Suprapubic skin (tissue), 4 donors: Measurements from ENCODE around the gene CCSER1. TPM values are rescaled to one million over a fixed set of nuclear protein-coding genes. Genes with fewer than 3 reads are reported as not detected.

ENCODE experiments used
- DNase-seq, 2 donors: peaks; one replicate each; pipeline ENCODE4 v3.0.0-alpha.2; 2019; ENCODE audit warnings: low spot score in 2 of 2
- H3K27ac ChIP-seq: fragments of 200-600 bp; sonication (generic); one replicate; pipeline ENCODE4 v1.5.1; 2019
- H3K27me3 ChIP-seq: fragments of 200-600 bp; sonication (generic); one replicate; pipeline ENCODE4 v1.5.1; 2019
- H3K36me3 ChIP-seq: fragments of 200-600 bp; sonication (generic); one replicate; pipeline ENCODE4 v1.5.1; 2019
- H3K4me1 ChIP-seq: fragments of 200-600 bp; sonication (generic); one replicate; pipeline ENCODE4 v1.5.1; 2019
- H3K4me3 ChIP-seq: fragments of 200-600 bp; sonication (generic); one replicate; pipeline ENCODE4 v1.5.1; 2019; ENCODE audit warnings: mild to moderate bottlenecking
- H3K9me3 ChIP-seq: fragments of 200-600 bp; sonication (generic); one replicate; pipeline ENCODE4 v1.5.1; 2019
- CTCF ChIP-seq, 2 donors: fragments of 200-600 bp in 1 of 2; fragments of 450-650 bp in 1 of 2; sonication (generic) in 1 of 2; IDR thresholded peaks; one replicate each; pipeline ENCODE4 v1.5.1; 2016 to 2019; ENCODE audit warnings: antibody characterized with exemption in 2 of 2, mild to moderate bottlenecking in 1 of 2, moderate library complexity in 1 of 2
- EP300 ChIP-seq: sonication (generic); formaldehyde crosslinking; IDR thresholded peaks from one replicate; pipeline ENCODE4 v1.6.1; 2017; ENCODE audit warnings: antibody characterized with exemption
- POLR2A ChIP-seq, 2 donors: fragments of 450-650 bp; IDR thresholded peaks; one replicate each; pipeline ENCODE4 v1.6.1; 2017; ENCODE audit warnings: antibody characterized with exemption in 2 of 2, mild to moderate bottlenecking in 2 of 2, moderate library complexity in 2 of 2
- POLR2AphosphoS5 ChIP-seq, 3 donors: sonication (generic); formaldehyde crosslinking; IDR thresholded peaks; one replicate each; pipeline ENCODE4 v1.6.1; 2017; ENCODE audit warnings: antibody characterized with exemption in 3 of 3
- WGBS: methylation state at CpG from one replicate; pipeline ENCODE4 v1.1.5; 2018; 5-methylcytosine and 5-hydroxymethylcytosine counted together
- total RNA-seq, 4 donors: library from RNA; depleted of rRNA; stranded (reverse); fragments of >200 nt; gene quantifications; one replicate each; pipeline ENCODE4 v1.1.0, GENCODE V29; 2016

The CCSER1 gene
- total RNA-seq, 4 donors from 2014 or later: 6.7 to 39.5 (median 11.8) TPM

GRCh38 chr4:91288702-91289311 is 1161.6 kb downstream of the CCSER1 start:
- no peak for TF ChIP-seq POLR2A (IDR thresholded peaks at IDR 0.05)
- no peak for TF ChIP-seq POLR2AphosphoS5 (IDR thresholded peaks at IDR 0.05)
- TF ChIP-seq EP300: no peak
- H3K27ac ChIP-seq: no peak overlapping the region
- no peaks in the 10 kb centered on the region for H3K9me3 ChIP-seq
- no peak overlapping the region for H3K4me3 ChIP-seq
- H3K36me3 ChIP-seq: no peaks in the 10 kb centered on the region
- DNase-seq: no peak
- no peaks in the 10 kb centered on the region for H3K4me1 ChIP-seq
- WGBS: 75% methylated on average over 2 of the region's 2 CpGs
- no peaks in the 10 kb centered on the region for H3K27me3 ChIP-seq

DNA sequence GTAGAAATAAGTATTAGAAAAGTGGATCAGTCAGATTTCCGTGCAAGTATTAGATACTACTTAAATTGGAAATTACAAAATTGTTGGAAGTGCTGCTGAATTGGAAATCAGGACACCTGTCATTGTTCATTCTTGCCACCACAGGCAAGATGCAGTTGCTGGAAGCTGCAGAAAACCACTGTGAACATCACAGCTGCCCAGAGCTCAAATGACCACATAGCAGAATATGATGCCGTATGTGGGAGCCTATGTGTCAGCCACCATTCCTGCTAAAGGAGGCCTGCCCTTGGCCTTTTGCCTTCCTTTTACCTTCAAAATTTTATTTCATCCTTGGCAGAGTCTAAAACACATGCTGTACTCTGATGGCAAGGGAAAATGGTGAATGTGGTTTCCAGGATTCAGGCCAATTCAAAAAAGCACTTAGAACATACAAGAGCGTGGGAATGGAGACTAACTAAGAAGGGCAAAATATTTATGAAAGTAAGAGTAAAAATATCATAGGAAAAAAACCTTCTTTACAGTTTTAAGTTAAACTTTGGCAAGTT is 1171.0 kb downstream of the CCSER1 start:
- WGBS: 85% methylated on average over 3 of the region's 3 CpGs

DNA sequence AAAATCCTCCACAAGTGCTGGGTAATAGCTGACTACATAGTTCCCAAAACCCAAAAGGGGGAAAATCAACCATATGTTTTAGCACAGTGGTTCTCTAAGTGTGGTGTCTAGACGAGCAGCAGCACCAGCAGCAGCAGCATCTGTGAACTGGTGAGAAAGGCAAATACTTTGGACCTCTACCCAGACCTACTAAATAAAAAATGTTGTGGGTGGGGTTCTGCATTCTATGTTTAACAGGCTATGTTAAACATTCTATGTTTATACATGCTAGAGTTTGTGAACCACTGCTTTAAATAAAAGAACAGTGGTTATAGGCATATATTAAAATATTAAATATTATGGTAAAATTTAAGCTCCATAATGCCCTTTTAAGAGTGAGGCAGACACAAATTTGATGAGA is 1171.6 kb downstream of the CCSER1 start:
- no peaks in the 10 kb centered on the region for H3K27me3 ChIP-seq
- H3K9me3 ChIP-seq: no peaks in the 10 kb centered on the region
- H3K4me1 ChIP-seq: no peaks in the 10 kb centered on the region
- no peak overlapping the region for H3K27ac ChIP-seq
- no peaks in the 10 kb centered on the region for H3K36me3 ChIP-seq
- no peak for DNase-seq
- no peak for TF ChIP-seq POLR2AphosphoS5 (IDR thresholded peaks at IDR 0.05)
- no peak for TF ChIP-seq EP300
- no peak for TF ChIP-seq CTCF (IDR thresholded peaks at IDR 0.05)
- no peak for TF ChIP-seq POLR2A (IDR thresholded peaks at IDR 0.05)
- H3K4me3 ChIP-seq: no peak overlapping the region
- WGBS: 39% methylated on average over 1 of the region's 1 CpG

More for the DNA sequence above, 1171.0 kb downstream of the CCSER1 start:
- no peak overlapping the region for H3K4me3 ChIP-seq
- no peak overlapping the region for H3K27ac ChIP-seq
- DNase-seq: no peak
- H3K4me1 ChIP-seq: no peaks in the 10 kb centered on the region
- H3K36me3 ChIP-seq: no peaks in the 10 kb centered on the region
- no peak for TF ChIP-seq CTCF (IDR thresholded peaks at IDR 0.05)
- TF ChIP-seq POLR2A (IDR thresholded peaks at IDR 0.05): no peak
- no peak for TF ChIP-seq EP300
- no peak for TF ChIP-seq POLR2AphosphoS5 (IDR thresholded peaks at IDR 0.05)
- H3K27me3 ChIP-seq: no peaks in the 10 kb centered on the region
- H3K9me3 ChIP-seq: no peaks in the 10 kb centered on the region

- no peak overlapping the region for H3K27ac ChIP-seq
- no peaks in the 10 kb centered on the region for H3K9me3 ChIP-seq
- H3K4me1 ChIP-seq: no peaks in the 10 kb centered on the region
- 65% methylated on average over 2 of the region's 2 CpGs for WGBS
- DNase-seq: no peak
- no peaks in the 10 kb centered on the region for H3K27me3 ChIP-seq
- no peak overlapping the region for H3K4me3 ChIP-seq
- TF ChIP-seq CTCF (IDR thresholded peaks at IDR 0.05) (no peak), POLR2AphosphoS5 (IDR thresholded peaks at IDR 0.05) (no peak), EP300 (no peak), POLR2A (IDR thresholded peaks at IDR 0.05) (no peak)
- no peaks in the 10 kb centered on the region for H3K36me3 ChIP-seq
Measured at GRCh38 chr4:91302120-91302519, 1174.9 kb downstream of the CCSER1 start.

DNA sequence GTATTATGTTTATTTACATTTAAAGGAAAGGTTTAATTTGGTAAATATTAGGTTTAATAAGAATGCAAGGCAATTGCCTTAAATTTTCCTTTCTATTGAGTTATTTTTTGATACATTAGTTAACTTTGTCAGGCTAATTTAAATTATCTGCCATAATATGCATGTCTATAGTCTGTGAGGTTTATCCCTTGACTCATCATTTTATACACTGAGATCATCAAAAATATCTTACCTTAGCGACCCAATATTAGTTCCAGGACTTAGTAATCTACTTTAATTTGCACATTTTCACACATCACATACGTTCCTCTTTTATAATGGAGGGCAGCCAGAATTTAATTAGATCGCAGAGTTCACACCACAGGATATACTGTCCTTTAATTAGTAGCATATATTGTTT is 1177.1 kb downstream of the CCSER1 start:
- no peaks in the 10 kb centered on the region for H3K4me1 ChIP-seq
- no peak overlapping the region for H3K4me3 ChIP-seq
- no peaks in the 10 kb centered on the region for H3K27me3 ChIP-seq
- TF ChIP-seq POLR2AphosphoS5 (IDR thresholded peaks at IDR 0.05): no peak
- no peak for TF ChIP-seq CTCF (IDR thresholded peaks at IDR 0.05)
- no peak for TF ChIP-seq POLR2A (IDR thresholded peaks at IDR 0.05)
- no peak for TF ChIP-seq EP300
- WGBS: 65% methylated on average over 3 of the region's 3 CpGs
- no peaks in the 10 kb centered on the region for H3K9me3 ChIP-seq
- no peak overlapping the region for H3K27ac ChIP-seq
- no peak for DNase-seq
- no peaks in the 10 kb centered on the region for H3K36me3 ChIP-seq
